Vagina (tissue), 2 donors: Measurements from ENCODE around the gene B4GALT5.

Source experiments
- CTCF ChIP-seq, 3 experiments: fragments of 450-650 bp in 2 of 3; fragments of 200-600 bp in 1 of 3; sonication (generic) in 1 of 3; IDR thresholded peaks; one replicate each; pipeline ENCODE4 v1.5.1; 2017 to 2019; ENCODE audit warnings: antibody characterized with exemption in 3 of 3, mild to moderate bottlenecking in 2 of 3, moderate library complexity in 2 of 3
- POLR2A ChIP-seq, 2 donors: fragments of 450-650 bp; IDR thresholded peaks; one replicate each; pipeline ENCODE4 v1.6.1; 2017; ENCODE audit warnings: antibody characterized with exemption in 2 of 2, mild to moderate bottlenecking in 2 of 2, moderate library complexity in 2 of 2
- POLR2AphosphoS5 ChIP-seq, 2 donors: sonication (generic); formaldehyde crosslinking; IDR thresholded peaks; one replicate each; pipeline ENCODE4 v1.9.0; 2017; ENCODE audit warnings: antibody characterized with exemption in 2 of 2, mild to moderate bottlenecking in 2 of 2, low read depth in 1 of 2; ENCODE audit not compliant: insufficient read depth in 1 of 2

GRCh38 chr20:49698477-49698876 is 15.2 kb downstream of the B4GALT5 start:
- TF ChIP-seq POLR2AphosphoS5 (IDR thresholded peaks at IDR 0.05; ENCODE audit: insufficient read depth in 1 of 2, low read depth in 1 of 2), result no peak
- TF ChIP-seq CTCF (IDR thresholded peaks at IDR 0.05), result no peak
- no peak for TF ChIP-seq POLR2A (IDR thresholded peaks at IDR 0.05)
